NB4 (cell line): ENCODE measurements around the gene CROCC2.

Experiments
- CTCF ChIP-seq: IDR thresholded peaks from one replicate; pipeline ENCODE4 v1.5.1; 2012; ENCODE audit warnings: low read depth, low read length
- MAX ChIP-seq: IDR thresholded peaks from 2 replicates; pipeline ENCODE4 v1.6.1; 2011; ENCODE audit warnings: low read depth, low read length
- POLR2A ChIP-seq: IDR thresholded peaks from 2 replicates; pipeline ENCODE4 v1.6.1; 2011; ENCODE audit warnings: mild to moderate bottlenecking; ENCODE audit not compliant: insufficient read length; ENCODE audit errors: extremely low read depth

- TF ChIP-seq CTCF (no peak), POLR2A (no peak), MAX (no peak)
Observed at GRCh38 chr2:240966457-240966905, 60.3 kb downstream of the CROCC2 start.
